LHCN-M2 (cell line): ENCODE measurements around the gene IRF1. TPM values are rescaled to one million over a fixed set of nuclear protein-coding genes. Genes with fewer than 3 reads are reported as not detected.
A peak's percentile ranks its signal among the peaks of the same experiment; 100 is the strongest.

ENCODE experiments used
- DNase-seq: peaks from one replicate; pipeline ENCODE4 v3.0.0-alpha.2; 2012; ENCODE audit warnings: low read depth
- total RNA-seq: library from RNA; depleted of rRNA; stranded (reverse); fragments of >200 nt; gene quantifications from 2 replicates; pipeline ENCODE4 v1.2.3, GENCODE V29; 2014

IRF1 gene
- total RNA-seq, 1 experiment from 2014 or later, result 20.3 TPM

DNA sequence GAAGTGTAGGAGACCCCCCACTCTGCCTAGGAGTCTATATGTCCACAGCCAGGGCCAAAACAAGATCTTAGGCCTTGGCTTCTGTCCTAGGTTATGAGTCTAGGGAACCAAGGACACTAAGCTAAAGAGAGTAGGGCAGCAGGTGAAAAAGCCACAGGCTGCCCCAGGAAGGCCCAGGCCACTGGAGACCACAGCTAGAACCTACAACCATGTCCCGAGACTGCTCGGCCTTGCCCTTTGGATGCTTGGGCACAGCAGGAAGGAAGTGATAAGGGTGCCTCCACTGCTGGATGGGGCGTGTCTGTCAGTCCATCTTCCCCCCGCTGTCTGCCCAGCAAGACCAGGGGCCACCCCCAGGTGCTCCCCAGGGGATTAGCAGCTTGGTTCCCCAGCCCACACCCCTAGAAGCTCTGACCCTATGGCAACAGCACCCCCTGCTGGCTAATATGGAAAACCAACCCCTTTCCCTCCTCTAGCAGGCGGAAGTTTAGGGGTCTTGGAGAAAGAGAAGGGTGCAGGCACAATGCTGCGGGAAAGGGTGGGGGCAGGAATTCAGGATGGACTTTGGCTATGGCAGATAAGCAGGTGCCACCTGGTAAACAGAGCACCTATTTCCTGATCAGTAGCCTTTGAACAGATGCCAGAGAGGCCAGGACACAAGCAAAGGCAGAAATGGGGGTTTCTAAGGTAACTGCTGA is 10.5 kb upstream of the IRF1 start:
- DNase-seq, result peak; percentile 67

DNA sequence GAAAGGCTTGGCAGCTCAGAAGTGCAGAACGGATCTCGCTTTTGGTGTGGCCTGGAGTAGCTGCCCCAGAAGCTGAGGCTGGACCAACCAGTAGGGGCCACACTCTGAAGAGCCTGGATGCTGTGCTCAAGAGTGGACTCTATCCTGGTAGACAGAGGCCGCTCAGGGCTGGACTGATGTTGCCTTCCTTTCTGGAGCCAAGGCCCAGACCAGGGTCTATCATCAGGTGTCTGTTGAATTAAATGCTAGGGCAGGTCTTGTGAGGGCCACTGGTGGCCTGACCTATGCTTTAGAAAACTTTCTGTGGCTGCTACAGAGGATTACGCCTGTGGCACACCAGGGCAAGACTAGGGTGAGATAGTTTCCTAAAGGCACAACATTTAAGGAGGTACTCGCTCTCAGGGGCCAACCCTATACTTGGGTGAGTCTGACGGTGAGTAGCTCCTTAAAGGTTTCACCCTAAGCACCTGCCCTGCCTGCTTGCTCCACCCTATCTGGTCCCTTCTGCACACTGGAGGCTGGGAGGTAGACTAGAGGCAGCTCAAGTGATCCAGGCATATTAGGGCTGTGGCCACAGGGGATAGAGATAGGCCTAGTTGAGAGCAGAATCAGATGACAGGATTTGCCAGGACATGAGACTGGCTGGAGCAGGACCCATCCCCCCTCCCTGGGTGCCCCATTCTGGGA is 9.8 kb upstream of the IRF1 start:
- no peak for DNase-seq

DNA sequence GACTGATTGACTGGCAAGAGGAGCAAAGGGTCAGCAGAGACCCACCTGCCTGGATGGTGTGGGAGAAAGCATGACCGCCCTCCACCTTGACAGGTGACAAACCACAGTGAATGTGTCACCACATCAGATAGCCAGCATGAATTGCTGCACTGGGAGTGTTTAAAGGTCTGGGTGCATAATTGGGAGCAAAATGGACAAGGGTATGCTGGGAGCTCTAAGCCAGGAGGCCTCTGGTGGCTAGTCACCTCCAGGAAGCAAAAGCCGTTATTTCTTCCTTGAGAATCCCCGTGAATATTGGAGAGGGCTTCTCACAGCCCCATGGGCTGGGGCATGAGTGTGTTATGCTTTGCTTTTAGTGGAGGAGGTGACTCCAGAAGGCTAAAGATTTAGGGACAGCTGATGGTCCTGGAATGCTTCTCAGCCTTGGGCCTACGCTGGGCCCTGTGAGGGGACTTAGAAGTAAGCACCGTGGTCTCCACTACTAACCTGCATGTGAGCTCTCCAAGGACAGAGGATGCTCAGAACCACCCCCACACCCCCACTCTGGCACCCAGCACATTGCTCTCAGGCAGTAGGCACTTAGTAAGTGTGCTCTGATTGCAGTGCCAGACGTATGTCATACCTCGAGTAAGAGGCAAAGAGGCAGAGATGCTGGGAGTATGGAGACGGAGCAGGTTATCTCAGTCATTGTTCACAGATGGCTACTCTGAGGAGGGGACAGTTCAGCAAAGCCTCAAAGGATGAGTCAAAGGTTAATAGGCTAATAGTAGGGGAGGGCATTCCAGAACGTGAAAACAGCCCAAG is 9.1 kb upstream of the IRF1 start:
- DNase-seq, result no peak

DNA sequence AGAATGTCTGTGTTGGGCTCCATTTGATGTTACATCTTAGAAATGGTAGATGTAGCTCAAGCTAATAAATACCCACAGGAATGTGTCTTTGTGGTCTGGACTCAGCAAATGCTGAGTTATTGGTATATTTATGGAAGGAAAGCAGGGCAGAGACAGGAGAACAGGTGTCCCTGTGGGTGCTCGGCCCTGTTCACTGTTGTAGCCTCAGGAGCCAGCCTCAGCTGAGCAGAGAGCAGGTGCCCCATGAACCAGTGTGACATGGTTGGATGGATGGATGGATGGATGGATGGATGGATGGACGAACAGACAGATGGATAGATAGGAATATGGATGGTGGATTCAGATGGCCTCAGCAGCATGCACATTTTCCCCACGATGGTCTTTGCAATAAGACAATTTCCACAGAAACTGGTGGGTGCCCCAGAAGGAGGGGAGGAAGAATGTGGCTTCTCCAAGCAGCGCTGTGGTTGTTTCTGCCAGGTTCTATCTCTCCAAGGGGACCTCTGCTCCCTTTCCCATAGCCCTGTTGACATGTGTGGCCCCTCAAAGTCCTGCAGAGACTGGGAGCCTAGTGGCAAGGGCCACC is 8.2 kb upstream of the IRF1 start:
- DNase-seq, result peak; percentile 79

DNA sequence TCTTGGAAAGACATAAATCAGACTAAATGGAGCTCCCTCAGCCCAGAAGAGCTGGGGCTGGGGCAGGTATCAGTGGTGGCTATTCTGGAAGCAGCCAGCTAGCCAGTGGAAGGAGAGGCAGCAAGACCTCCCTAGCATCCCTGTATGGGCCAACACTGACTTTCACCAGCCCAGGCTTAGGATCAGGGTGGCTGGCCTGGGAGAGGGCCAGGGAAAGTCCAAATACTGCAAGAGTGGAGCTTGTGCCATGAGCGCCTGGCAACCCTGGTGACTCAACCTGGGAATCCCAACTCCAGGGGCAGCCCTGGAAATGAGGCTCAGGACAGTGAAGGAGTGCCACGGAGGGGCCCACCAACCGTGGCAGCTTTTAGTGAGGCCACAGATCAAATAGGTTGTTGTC is 7.6 kb upstream of the IRF1 start:
- peak; percentile 76 for DNase-seq

DNA sequence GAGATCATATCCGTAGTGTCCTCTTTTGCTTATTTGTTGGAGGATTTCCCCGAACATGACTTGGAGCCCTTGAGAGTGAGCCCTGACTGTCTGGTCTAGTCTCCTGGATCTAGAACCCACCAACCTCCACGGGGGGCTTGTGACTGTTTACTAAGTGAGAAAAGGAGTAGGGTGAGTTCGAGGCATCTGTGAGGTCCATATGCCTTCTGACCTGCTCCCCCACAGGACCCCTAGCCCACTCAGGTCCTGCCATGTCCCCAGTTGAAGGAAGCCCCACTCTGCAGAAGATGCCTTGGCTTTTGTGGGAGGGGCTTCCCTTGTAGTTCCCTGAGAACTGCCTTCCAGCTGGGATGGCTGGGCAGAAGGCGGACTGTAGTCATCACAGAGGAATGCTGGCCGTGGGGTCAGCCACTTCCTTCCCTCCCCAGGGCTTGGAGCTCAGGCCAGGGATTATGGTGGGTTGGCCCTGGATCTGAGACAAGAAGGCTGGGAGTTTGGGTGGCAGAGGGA is 7.0 kb upstream of the IRF1 start:
- DNase-seq, result peak; percentile 93

DNA sequence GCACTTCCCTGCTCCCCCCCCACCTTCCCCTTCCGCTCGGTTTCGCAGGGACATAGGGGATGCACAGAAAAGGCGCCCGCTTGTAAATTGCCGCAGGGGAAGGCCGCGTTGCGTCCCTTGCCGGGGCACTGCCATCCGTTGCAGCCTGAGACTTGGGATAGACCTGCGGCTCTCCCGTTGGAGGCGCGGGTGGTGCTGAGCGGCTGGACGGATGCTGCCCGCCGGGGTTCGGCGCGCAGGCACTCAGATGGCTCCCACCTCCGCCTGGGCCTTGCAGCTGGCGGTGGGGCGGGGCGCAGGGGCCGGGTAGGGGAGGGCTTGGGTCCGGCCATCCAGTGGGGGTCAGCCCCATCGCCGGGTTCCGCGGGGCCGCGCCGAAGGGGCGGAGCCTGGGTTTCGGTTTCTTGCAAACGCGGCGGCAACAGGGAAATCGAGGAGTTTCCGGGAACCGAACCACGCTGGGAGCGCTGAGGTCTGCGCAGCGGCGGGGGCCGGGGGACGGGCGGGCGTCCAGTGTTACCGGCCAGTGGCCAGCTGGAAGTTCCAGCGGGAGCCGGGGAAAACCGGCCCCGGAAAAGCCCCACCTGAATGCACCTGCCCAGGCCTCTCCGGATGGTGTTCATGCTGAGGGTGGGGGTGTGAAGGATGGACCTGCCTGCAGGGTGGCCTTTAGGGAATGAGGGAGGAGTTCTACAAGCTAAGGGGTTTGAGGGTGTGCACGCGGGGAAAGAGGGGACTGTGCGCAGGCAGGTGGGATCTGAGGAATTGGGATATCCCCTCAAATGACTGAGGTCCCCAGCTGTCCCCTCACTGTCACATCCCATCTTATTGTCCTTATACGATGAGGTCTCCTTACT is 6.3 kb upstream of the IRF1 start:
- peak; percentile 86 for DNase-seq

DNA sequence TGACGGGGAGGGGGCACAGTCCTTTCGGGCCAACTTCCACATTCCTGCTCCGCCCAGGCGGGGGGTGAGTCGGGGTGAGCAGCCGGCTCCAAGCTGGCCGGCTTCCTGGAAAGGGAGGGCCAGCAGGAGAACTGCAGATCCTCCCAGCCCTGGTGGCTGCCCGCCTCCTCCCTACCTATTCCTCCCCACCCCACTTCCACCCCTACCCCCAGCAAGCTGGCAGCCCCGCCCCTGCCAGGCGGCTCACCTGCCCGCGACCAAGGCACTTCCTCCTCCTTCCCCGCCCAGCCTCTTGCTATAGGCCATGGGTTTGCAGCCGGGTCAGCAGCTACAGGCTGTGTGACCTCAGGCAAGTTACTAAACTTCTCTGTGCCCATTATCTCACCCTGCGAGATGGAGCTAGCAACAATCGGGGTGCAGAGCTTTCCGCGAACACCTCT is 5.6 kb upstream of the IRF1 start:
- DNase-seq, result peak; percentile 73

DNA sequence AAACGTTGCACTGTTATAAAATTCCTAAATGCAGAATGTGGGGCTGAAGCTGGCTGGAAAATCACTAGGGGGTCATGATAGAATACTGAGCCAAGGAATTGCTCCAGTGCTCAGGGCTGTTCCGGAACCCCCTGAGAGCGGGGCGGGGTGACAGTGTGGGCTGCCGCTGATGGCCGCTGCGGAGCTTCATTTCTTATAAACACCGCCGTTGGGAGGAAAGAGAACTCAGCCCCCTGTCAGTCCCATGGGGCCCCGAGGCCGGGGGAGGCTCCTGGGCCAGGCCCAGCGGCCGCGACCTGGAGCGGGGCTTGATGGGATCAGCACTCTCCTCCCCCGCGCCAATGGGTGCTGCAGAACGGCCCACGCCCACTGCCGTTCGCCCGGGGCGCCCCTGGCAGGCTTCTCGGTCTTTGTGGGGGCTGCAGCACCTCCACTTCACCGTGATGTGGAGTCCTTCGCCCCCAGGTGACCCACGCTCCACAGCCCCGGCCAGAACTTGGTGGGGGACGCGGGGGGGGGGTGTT is 5.2 kb upstream of the IRF1 start:
- DNase-seq, result peak; percentile 85

DNA sequence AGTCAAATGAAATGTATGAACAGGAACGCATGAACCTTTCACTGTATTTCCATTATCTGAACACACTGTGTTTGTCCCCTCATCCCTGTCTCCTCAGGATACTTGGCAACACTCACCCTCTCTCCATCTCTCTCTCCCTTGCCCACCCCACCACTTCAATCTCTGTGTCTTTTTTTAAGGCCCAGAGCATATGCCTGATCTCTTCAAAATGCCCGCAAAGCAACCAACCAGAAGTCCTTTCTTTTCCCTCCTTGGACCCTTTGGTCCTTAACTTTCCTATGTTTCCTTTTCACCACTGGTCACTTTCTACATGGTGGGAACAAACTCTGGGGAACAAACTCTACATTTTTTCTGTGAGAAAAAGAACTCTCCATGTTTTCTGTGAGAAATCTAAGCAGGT is 3.2 kb upstream of the IRF1 start:
- no peak for DNase-seq

DNA sequence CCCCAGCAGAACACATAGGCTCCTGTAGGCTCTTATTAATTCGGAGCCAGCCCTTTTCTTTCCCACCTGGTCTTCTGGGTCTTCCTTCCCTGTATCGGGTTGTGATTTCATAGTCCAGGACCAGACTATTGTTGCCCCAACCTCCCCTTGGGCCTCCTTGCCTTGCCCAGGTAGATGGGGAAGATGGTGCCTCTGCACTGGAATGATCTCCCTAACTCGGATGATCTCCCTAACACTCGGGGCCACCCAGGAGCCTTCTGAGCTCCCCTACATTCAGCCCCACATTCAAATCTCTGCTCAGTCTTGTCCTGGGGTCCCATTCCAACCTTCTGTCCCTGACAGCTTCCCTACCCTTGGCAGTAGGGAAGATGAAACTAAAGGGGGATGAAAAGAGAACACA is 2.7 kb upstream of the IRF1 start:
- DNase-seq, result no peak

DNA sequence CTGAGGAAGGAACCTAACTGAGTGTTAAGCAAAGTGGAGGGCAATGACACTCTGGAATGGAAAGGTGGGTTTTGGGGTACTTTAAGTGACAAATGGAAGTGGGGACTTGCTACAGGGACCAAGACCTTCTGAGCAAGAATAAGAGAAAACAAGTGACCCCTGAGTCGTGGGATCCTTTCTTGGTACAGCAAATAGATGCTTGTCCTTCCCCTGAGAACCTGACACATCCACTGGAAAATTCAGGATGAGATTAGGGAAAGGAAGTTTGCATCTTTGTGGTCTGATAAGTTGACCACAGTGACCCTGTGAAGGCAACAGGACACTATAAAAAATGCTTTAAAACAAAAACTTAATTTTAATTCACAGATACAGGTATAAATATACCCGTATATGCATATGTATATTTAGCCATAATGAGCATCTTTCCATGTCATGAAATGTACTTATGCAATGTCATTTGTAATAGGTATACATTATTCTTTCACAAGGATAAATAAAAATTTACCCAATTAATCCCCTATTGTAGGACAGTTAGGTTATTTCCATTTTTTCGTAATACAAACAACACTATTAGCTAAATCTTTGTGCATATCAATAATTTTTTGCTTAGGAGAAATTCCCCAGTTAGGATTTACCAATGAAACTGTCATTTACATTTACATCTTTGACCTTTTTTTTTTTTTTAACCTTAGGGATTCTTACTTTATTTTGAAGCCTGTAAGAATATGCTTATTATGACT is 2.0 kb upstream of the IRF1 start:
- DNase-seq, result peak; percentile 49

DNA sequence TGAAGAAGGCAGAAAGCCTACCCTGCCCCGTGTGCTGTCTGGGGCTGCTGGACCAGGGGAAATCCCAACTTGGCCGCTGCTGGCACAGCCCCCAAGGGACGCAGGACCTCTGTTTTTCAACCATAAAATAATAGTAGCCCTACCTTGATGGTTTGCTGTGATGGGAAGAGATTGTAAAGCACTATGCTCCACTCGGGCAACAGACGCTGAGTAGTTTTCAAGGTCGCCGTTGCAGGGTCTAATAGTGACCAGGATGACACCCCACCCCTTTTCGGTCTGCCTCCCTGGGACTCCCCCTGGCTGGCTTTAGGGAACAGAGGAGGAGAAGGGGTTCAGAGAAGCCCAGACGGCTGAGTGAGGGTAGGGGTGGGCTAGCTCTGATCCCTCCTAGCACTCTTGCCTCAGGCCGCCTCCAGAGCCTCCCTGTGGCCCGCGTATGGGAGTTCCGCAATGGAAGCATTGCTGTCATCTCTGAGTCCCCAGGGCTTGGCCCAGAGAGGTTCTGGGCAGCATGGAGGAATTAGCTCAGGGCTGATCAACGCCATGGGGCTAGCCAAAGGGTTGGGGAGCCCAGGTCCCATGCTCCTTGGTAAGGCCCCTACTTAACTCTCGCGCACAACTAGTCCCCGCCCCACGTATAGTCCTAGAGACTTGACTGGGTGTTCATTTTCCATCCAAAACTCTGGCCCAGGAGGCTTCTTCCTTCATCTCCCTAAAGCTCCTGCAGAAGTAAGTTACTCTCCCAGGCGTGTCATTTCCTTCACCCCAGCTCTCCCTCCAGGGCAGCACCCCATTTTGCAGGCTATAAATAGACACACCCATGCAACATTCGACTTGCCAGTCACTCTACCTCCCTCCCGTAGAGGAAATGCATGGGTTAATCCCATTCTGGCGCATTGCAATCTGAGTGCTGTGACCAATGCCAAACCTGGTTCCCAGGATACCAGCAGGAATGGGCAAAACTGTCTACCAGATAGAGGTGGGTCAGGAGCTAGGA is 1.1 kb upstream of the IRF1 start:
- DNase-seq, result no peak

DNA sequence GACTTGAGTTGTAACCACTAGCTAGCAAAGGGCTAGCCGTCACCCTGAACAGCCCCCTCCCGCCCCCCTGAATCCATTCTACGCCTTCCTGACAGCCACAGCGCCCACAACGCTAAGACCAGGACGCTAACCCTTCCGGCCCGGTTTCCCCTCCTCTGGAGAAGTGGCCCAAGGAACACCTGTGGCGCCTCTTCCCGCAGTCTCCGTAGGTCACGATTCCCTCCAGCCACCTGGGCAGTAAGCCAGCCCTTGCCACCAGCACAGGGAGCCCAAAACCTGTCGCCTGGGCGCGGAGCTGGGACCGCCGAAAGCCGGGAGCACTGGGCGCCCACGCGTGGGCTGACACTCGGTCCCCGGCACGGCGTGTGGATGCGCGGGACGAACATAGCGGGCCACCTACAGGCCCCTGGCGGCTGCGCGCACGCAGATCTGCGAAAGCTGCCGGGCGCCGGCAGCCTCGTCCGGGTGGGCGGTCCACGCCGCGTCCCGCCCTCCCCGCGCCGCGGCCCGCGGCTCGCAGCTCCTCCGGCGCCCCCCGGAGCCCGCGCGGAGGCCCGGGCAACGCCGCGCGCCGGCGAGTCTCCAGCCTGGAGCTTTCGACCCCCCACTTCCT is 596 bp downstream of the IRF1 start:
- peak; percentile 29 for DNase-seq

DNA sequence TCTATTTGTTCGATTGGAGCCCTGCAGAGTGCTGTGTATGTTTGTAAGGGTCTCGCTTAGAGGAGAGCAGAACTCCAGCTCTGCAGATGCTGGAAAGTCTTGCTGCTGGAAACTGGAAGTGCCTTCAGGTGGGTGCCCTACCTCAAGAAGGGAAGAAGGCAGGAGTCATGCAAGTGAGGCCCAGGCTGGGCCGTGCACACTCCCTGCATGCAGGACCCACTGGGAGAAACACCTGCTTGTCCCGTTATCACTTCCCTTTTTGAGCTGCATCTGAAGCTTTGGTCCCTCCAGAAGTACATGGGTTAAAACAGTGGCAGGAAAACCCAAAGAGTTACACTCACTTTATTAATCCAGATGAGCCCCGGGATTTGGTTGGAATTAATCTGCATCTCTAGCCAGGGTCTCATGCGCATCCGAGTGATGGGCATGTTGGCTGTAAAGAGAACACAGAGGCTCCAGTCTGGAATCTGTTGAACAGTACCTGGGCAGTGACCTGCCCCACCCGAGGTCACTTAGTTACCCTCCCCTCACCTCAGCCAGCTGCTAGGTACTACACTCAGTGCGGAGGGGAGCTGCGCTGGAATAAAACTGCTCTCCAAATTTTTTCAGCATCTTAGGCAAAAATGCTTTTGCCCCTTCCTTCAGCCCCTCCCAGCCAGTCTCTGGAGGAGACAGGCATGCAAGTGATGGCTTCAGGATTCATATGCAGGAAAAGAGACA is 1.4 kb downstream of the IRF1 start:
- no peak for DNase-seq

DNA sequence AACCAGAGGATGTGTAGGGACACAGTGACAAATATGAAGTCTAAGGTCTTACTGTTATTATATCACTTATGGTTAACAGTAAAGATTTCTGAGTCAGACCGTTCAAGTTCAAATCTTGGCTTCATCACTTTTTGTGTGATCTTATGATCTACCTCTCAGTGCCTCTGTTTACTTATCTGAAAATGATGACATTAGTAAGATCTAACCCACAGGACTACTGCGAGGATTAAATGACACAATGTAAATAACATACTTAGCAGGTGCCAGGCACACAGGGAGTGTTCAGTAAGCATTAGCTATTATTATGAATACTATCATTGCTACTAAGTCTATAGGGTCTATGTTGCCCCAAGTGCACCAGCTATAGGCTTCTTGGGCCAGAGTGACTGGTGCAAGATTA is 2.0 kb downstream of the IRF1 start:
- no peak for DNase-seq

DNA sequence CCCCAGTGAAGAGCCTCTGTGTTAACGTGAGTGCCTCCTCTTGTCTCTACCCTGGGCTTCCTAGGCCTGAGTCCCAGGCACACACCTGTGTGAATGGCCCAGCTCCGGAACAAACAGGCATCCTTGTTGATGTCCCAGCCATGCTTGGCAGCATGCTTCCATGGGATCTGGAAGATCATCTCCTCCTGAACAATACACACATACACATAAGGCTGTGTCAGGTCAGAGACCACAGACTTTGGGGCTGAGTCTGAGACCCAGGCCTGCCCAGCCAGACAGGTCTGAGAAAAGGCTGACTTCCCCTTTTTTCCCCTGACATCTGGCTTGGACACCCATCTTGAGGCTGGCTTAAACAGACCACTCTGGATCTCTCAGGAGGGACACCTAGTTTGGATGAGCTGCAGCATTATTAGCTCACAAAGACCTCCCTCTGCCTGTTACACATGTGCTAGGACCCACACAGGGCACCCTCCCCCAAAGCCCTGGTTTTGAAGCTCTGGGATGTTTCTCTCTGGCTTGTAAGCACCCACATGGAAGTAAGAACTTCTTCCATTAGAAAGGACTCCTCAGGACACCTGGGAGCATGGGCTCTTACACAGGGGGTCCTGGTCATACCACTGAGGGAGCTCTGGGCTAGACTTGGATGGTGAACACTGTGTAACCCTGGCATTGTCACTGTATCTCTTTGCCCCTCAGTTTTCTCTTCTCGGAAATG is 2.6 kb downstream of the IRF1 start:
- DNase-seq, result no peak
